RWPE1 (cell line): ENCODE data around the gene DIP2A.

Experiments
- CTCF ChIA-PET: fragments of 350-600 bp; sonication (Branson Sonifier 250); formaldehyde crosslinking; extraction: SDS; loops from one replicate; lab custom pipeline; 2021; lab: Yijun Ruan, JAX
- POLR2A ChIA-PET: fragments of 400-600 bp; formaldehyde crosslinking; extraction: SDS; loops from one replicate; lab custom pipeline; 2020; ENCODE audit warnings: antibody characterized with exemption; ENCODE audit not compliant: low non-redundant PET; lab: Yijun Ruan, JAX
- DNase-seq: peaks from one replicate; pipeline ENCODE4 v3.0.0; 2012; ENCODE audit warnings: low spot score
- H3K27ac ChIP-seq: fragments of 450-650 bp; 2 replicates; pipeline ENCODE4 v1.5.1; 2017
- CTCF ChIP-seq: fragments of 450-650 bp; conservative IDR thresholded peaks from 2 replicates; pipeline ENCODE4 v1.5.1; 2017; ENCODE audit warnings: low read depth, mild to moderate bottlenecking

The DIP2A gene

GRCh38 chr21:46562472-46562871, 103.8 kb downstream of the DIP2A start:
- ChIA-PET CTCF (interaction anchor here (0.5 kb wide), 2 partner anchors 78 to 880 kb away, joined by 3 read pairs; no protein-coding TSS in a partner anchor), POLR2A (no interaction called here)
- DNase-seq, result no peak
- TF ChIP-seq CTCF, result no peak
- H3K27ac ChIP-seq, result no peak overlapping the region

DNA sequence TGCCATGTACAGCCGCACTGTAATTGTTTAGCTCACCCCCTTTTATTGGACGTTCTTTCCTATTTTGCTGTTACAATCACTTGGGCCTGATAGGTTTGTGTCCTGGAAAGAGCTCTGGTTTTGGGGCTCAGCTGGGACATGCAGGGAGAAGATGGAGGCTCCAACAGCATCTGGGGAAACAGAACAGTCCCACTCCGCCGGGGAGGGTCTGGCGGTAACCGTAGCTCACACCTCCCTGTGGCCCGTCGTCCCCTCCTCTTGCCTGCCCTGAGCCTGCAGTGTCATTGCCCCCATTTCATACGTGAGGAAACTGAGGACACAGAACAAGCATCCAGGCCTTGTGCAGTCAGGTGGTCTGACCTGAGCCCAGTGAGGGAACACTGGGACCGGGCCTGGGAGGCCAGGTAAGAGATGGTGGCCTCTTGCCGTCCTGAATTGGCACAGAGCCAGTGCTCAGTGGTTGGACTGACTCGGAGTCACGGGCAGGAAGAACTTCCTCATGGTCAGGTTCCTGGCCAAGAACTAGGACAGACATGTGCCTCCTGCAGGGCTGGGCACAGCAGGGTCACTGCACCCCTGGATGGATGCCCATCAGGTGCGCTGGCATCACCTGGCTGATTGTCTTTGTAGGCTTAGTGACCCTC, 104.4 kb downstream of the DIP2A start:
- ChIA-PET CTCF (interaction anchor here (0.5 kb wide), 1 partner anchor 78 kb away, joined by 3 read pairs; no protein-coding TSS in a partner anchor), POLR2A (no interaction called here)

GRCh38 chr21:46564391-46564790, 105.7 kb downstream of the DIP2A start:
- DNase-seq, result no peak
- CTCF ChIA-PET, result no interaction called here
- POLR2A ChIA-PET, result no interaction called here
- no peak for TF ChIP-seq CTCF
- no peak overlapping the region for H3K27ac ChIP-seq

More for the DNA sequence above, 104.4 kb downstream of the DIP2A start:
- no peak for TF ChIP-seq CTCF
- no peak for DNase-seq
- no peak overlapping the region for H3K27ac ChIP-seq

GRCh38 chr21:46567348-46567747, 108.7 kb downstream of the DIP2A start:
- H3K27ac ChIP-seq, result no peak overlapping the region
- no peak for TF ChIP-seq CTCF
- DNase-seq, result no peak
- ChIA-PET POLR2A (no interaction called here), CTCF (no interaction called here)

DNA sequence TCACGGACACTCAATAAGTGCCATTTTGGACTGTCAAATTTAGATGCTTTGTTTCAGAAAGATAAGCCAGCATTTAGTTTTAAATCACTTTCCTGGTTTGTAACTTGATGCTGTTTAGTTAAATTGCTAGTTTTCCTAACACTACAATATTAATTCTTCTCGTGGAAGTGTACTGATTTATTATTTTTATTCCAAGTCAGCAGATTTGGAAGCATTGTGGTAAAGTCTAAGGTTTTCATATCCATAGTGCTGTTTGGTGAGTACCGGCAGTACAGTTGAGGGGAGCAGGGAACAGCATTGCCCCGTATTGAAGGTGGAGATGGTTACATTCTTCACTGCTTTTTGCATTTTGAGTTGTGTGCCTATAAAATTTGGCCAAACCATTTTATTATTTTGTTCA, 109.9 kb downstream of the DIP2A start:
- no peak for DNase-seq
- ChIA-PET CTCF (interaction anchor here (0.7 kb wide), 1 partner anchor 28 kb away, joined by 4 read pairs; no protein-coding TSS in a partner anchor), POLR2A (no interaction called here)

DNA sequence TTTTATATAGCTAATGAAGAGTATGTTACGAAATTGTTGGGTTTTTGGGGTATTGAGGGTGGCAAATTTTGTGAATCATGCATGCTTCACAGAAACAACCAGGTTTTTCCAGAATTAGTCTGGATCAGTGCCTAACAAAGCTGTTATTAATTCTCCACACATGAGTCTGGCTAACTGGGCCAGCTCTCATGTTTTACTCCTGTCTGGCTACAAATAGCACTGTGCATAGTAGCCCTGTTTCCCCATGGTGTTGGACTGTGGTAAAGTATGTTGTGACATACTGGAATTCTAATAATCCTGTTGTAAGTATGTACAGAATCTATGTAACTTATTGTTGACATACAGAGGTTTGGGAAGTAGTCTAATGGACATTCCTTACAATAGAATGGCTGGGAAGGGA, 110.4 kb downstream of the DIP2A start:
- DNase-seq, result no peak
- ChIA-PET POLR2A (no interaction called here), CTCF (no interaction called here)
- H3K27ac ChIP-seq, result no peak overlapping the region
- TF ChIP-seq CTCF, result no peak

More for the DNA sequence above, 109.9 kb downstream of the DIP2A start:
- TF ChIP-seq CTCF, result no peak
- no peak overlapping the region for H3K27ac ChIP-seq
